Fibroblast of lung (primary cell): ENCODE measurements around the gene PRKAG2.

Experiments used
- CTCF ChIP-seq, 2 donors: IDR thresholded peaks in 1 of 2; conservative IDR thresholded peaks in 1 of 2; 1 replicate in 1 of 2; 2 replicates in 1 of 2; pipeline ENCODE4 v1.5.1; 2011 to 2012; ENCODE audit warnings: low read length in 2 of 2, control low read depth in 1 of 2, inconsistent platforms in 1 of 2, low read depth in 1 of 2, mild to moderate bottlenecking in 1 of 2
- EZH2 ChIP-seq: IDR thresholded peaks from 2 replicates; pipeline ENCODE4 v1.5.1; 2012; ENCODE audit warnings: low read length, control low read depth, mild to moderate bottlenecking; ENCODE audit errors: missing control alignments

GRCh38 chr7:151853896-151854719 is 22.8 kb downstream of the PRKAG2 start:
- TF ChIP-seq CTCF (conservative IDR thresholded peaks at IDR 0.05 in 1 of 2, IDR thresholded peaks at IDR 0.05 in 1 of 2; ENCODE audit: low read depth in 1 of 2, low read length in 2 of 2) (no peak), EZH2 (no peak)
